Measurements from ENCODE around the gene LAMB2.

Gene LAMB2

GRCh38 chr3:49132437-49133225 lies at the start of gene LAMB2:
LAMB2 (minus strand) TSS chr3:49133050; CDS start chr3:49132867, 183 bp downstream.
- no peak for DNase-seq

GRCh38 chr3:49181351-49181750 lies 48.5 kb upstream of the LAMB2 start:
- DNase-seq = no peak

- DNase-seq = no peak
These were observed 47.3 kb upstream of the LAMB2 start for GRCh38 chr3:49180116-49180515.

- DNase-seq = no peak
These were observed 44.2 kb upstream of the LAMB2 start for GRCh38 chr3:49177073-49177472.

GRCh38 chr3:49175530-49175929 lies 42.7 kb upstream of the LAMB2 start:
- no peak for DNase-seq

- no peak for DNase-seq
These were observed 41.6 kb upstream of the LAMB2 start for GRCh38 chr3:49174397-49174985.

GRCh38 chr3:49173792-49174170 lies 40.9 kb upstream of the LAMB2 start:
- DNase-seq = no peak

GRCh38 chr3:49173116-49173791 lies 40.4 kb upstream of the LAMB2 start:
- DNase-seq = peak; percentile 4

- no peak for DNase-seq
These were observed 39.7 kb upstream of the LAMB2 start for GRCh38 chr3:49172551-49173041.

GRCh38 chr3:49171775-49172500 lies 39.1 kb upstream of the LAMB2 start:
- DNase-seq = no peak

GRCh38 chr3:49171119-49171774 lies 38.4 kb upstream of the LAMB2 start, which contains the start of gene KLHDC8B:
KLHDC8B (plus strand) TSS chr3:49171598; CDS start chr3:49172770, 1,172 bp downstream.
- DNase-seq = peak; percentile 0

GRCh38 chr3:49170744-49171118 lies 37.9 kb upstream of the LAMB2 start:
- DNase-seq = no peak

- DNase-seq = no peak
These were observed 34.1 kb upstream of the LAMB2 start for GRCh38 chr3:49166752-49167556.

GRCh38 chr3:49165771-49166751 lies 33.2 kb upstream of the LAMB2 start, which contains the start of gene CCDC71:
CCDC71 (minus strand) TSS chr3:49166331; CDS start chr3:49164208, 2,123 bp downstream.
- DNase-seq = peak; percentile 1

- no peak for DNase-seq
These were observed 32.3 kb upstream of the LAMB2 start for GRCh38 chr3:49164983-49165720.

GRCh38 chr3:49163609-49164008 lies 30.8 kb upstream of the LAMB2 start:
- no peak for DNase-seq

- DNase-seq = no peak
These were observed 30.0 kb upstream of the LAMB2 start for GRCh38 chr3:49162751-49163419.

GRCh38 chr3:49161808-49162530 lies 29.1 kb upstream of the LAMB2 start:
- no peak for DNase-seq

All from NCI-H1694 (cell line).